Measurements from ENCODE around the gene RHOF. TPM values are rescaled to one million over a fixed set of nuclear protein-coding genes. Genes with fewer than 3 reads are reported as not detected.

RHOF gene
- total and polyA plus RNA-seq, 2 of the 13 experiments (the other 11 are each of a cell fraction or from before 2014, with no cell fraction given) = 14.6 to 32.2 TPM

GRCh38 chr12:121749267-121749666 is 44.2 kb downstream of the RHOF start (continued):
- no peak for TF ChIP-seq ZSCAN31 (CRISPR knock-in tag; IDR thresholded peaks at IDR 0.05; ENCODE audit: low read depth)
- TF ChIP-seq AKAP8 (CRISPR knock-in tag; IDR thresholded peaks at IDR 0.05) = no peak
- no peak for TF ChIP-seq ZEB1 (IDR thresholded peaks at IDR 0.05; ENCODE audit: insufficient replicate concordance, low read depth)
- TF ChIP-seq MYC (CRISPR knock-in tag; IDR thresholded peaks at IDR 0.05; ENCODE audit: borderline replicate concordance) = peak; percentile 10; the same call in 1 of the 2 replicates
- 0 out of 2 replicates have a peak, but pooled peaks have one; percentile 1 for TF ChIP-seq YEATS2 (CRISPR knock-in tag; IDR thresholded peaks at IDR 0.05; ENCODE audit: borderline replicate concordance)

GRCh38 chr12:121748571-121749265 is 44.8 kb downstream of the RHOF start:
- POLR2A ChIA-PET = interaction anchor here (0.7 to 2.4 kb wide), 10 partner anchors 8 to 62 kb away, joined by 3 to 15 read pairs (median 4); partner anchors contain the start of genes RHOF and TMEM120B
- peak overlapping the region; percentile 59 for H3K9ac ChIP-seq (ENCODE audit: insufficient read depth, low read depth, low read length)
- no peaks in the 10 kb centered on the region for H3K79me2 ChIP-seq (ENCODE audit: insufficient read depth, low read length)
- H3K27me3 ChIP-seq (ENCODE audit: control insufficient read depth in 1 of 2, insufficient read depth in 2 of 2, low read length in 2 of 2) = no peaks in the 10 kb centered on the region
- no peaks in the 10 kb centered on the region for H3K9me3 ChIP-seq (ENCODE audit: low read length)
- H3K36me3 ChIP-seq (replicated peaks in 1 of 2; ENCODE audit: control insufficient read depth in 1 of 2, insufficient read depth in 2 of 2, low read length in 2 of 2) = peaks cover 2 to 8% of the 10 kb centered on the region in 2 experiments; a peak in 4 of 5 replicates
- ATAC-seq (peak; percentile 97), DNase-seq (ENCODE audit: low spot score) (peak; percentile 88), FAIRE-seq (peak; percentile 91)
- CTCF ChIA-PET (ENCODE audit: low intra/inter-chr PET ratio, low total read pairs) = no interaction called here
- no peaks in the 10 kb centered on the region for H4K20me1 ChIP-seq (ENCODE audit: insufficient read depth, low read length)
- BruUV-seq (replicated peaks) = no TSS peak
- 4% methylated on average over 12 of the region's 17 CpGs for WGBS (ENCODE audit: low lambda C conversion rate)
- intact Hi-C loops (cut with micrococcal nuclease; ENCODE audit: unreplicated experiment) = no loop called here
- H3K4me1 ChIP-seq (ENCODE audit: insufficient read depth, low read length) = peaks cover 49% of the 10 kb centered on the region
- peak overlapping the region; percentile 64 for H2AFZ ChIP-seq (ENCODE audit: low read length)
- H3K27ac ChIP-seq (ENCODE audit: extremely low read length, insufficient read depth, low read length) = peak overlapping the region; percentile 69
- H3K4me3 ChIP-seq (replicated peaks in 1 of 3; ENCODE audit: insufficient read depth in 1 of 3, low read depth in 2 of 3, low read length in 3 of 3) = peak overlapping the region in 1 of 3 experiments; percentile 45; a peak in 2 of 6 replicates
- H3K4me2 ChIP-seq (ENCODE audit: low read depth, low read length) = peak overlapping the region; percentile 72
- in situ Hi-C loops (cut with HindIII; ENCODE audit: extremely low pct_ligation_motif_present, low pct_unique_long_range_greater_than_20kb) = no loop called here
- peak; percentile 78 for TF ChIP-seq ZHX2 (IDR thresholded peaks at IDR 0.05; ENCODE audit: low read depth)
- no peak for TF ChIP-seq ZHX2 (CRISPR knock-in tag; IDR thresholded peaks at IDR 0.05; ENCODE audit: borderline replicate concordance)
- TF ChIP-seq ZNF230 (CRISPR knock-in tag; IDR thresholded peaks at IDR 0.05) = no peak
- TF ChIP-seq ARNT (IDR thresholded peaks at IDR 0.05) = no peak
- TF ChIP-seq ZNF747 (CRISPR knock-in tag; IDR thresholded peaks at IDR 0.05; ENCODE audit: borderline replicate concordance) = no peak
- TF ChIP-seq ELF1 (CRISPR knock-in tag; IDR thresholded peaks at IDR 0.05) = peak; percentile 54; the same call in 1 of the 2 replicates
- no peak for TF ChIP-seq ZNF720 (CRISPR knock-in tag; IDR thresholded peaks at IDR 0.05)
- TF ChIP-seq GRHL1 (CRISPR knock-in tag; conservative IDR thresholded peaks at IDR 0.05) = no peak
- peak; percentile 66 for TF ChIP-seq RARA (CRISPR knock-in tag; IDR thresholded peaks at IDR 0.05)
- no peak for TF ChIP-seq TOPORS (CRISPR knock-in tag; IDR thresholded peaks at IDR 0.05)
- TF ChIP-seq ZNF788 (CRISPR knock-in tag; IDR thresholded peaks at IDR 0.05; ENCODE audit: borderline replicate concordance) = no peak

Data from HepG2 (cell line).